Heart right ventricle (tissue), 16 donors: ENCODE measurements around the gene KCNJ18. TPM values are rescaled to one million over a fixed set of nuclear protein-coding genes. Genes with fewer than 3 reads are reported as not detected.
"Not testable (repeated sequence)": the region's sequence is repeated elsewhere in the genome, so short reads cannot be mapped to it uniquely, and the experiment has no call there.

Experiments used
- ATAC-seq, 8 donors: fragments of 200-7000 bp; cut with Tn5 transposase; one replicate each; pipeline ENCODE4 v1.9.1; 2020; ENCODE audit warnings: mild to moderate bottlenecking in 8 of 8, moderate library complexity in 8 of 8, moderate number of reproducible peaks in 1 of 8
- DNase-seq, 2 donors: peaks; one replicate each; pipeline ENCODE4 v3.0.0-alpha.2; 2020
- H3K27ac ChIP-seq, 10 donors: fragments of 200-600 bp; sonication (generic) in 2 of 10; one replicate each; pipeline versions ENCODE4 v1.5.0 to v1.8.0; 2020 to 2022; ENCODE audit warnings: mild to moderate bottlenecking in 3 of 10
- H3K27me3 ChIP-seq, 7 donors: fragments of 200-600 bp; one replicate each; pipeline ENCODE4 v1.8.0; 2021 to 2022; ENCODE audit warnings: mild to moderate bottlenecking in 2 of 7
- H3K36me3 ChIP-seq, 9 donors: fragments of 200-600 bp; sonication (generic) in 1 of 9; one replicate each; pipeline versions ENCODE4 v1.5.0 to v1.8.0; 2020 to 2022; ENCODE audit warnings: mild to moderate bottlenecking in 2 of 9
- H3K4me1 ChIP-seq, 9 donors: fragments of 200-600 bp; sonication (generic) in 1 of 9; one replicate each; pipeline versions ENCODE4 v1.5.0 to v1.8.0; 2020 to 2022; ENCODE audit warnings: mild to moderate bottlenecking in 4 of 9
- H3K4me3 ChIP-seq, 10 donors: fragments of 200-600 bp; sonication (generic) in 2 of 10; one replicate each; pipeline versions ENCODE4 v1.5.0 to v1.8.0; 2020 to 2022; ENCODE audit warnings: mild to moderate bottlenecking in 7 of 10, moderate library complexity in 2 of 10
- H3K9me3 ChIP-seq, 11 donors: fragments of 200-600 bp in 10 of 11; sonication (generic) in 2 of 11; one replicate each; pipeline versions ENCODE4 v1.5.0 to v1.8.0; 2013 to 2022; ENCODE audit warnings: mild to moderate bottlenecking in 2 of 11, control low read depth in 1 of 11, moderate library complexity in 1 of 11
- WGBS, 2 donors: extraction: QIAGEN DNeasy Blood & Tissue Kit; methylation state at CpG; one replicate each; pipeline ENCODE4 v1.1.7; 2013; ENCODE audit warnings: inconsistent platforms in 1 of 2; 5-methylcytosine and 5-hydroxymethylcytosine counted together
- intact Hi-C, 10 donors: fragments of 100-400 bp; cut with DNase I; formaldehyde crosslinking; loops; one replicate each; pipeline versions ENCODE4 v1.11.1 to v1.14.2; 2022
- polyA plus RNA-seq, 2 donors: library from polyadenylated mRNA; stranded (reverse); fragments of 200-250 nt; gene quantifications; one replicate each; pipeline ENCODE4 v1.2.3, GENCODE V29; 2013
- total RNA-seq, 10 donors: library from RNA; stranded (reverse); fragmentation: NEBNext Ultra II Directional in 3 of 10; extraction: Animal tissue kit (Norgen Biotek cat#: 25700) in 3 of 10; gene quantifications; one replicate each; pipeline versions ENCODE4 v1.2.1 to v1.2.4, GENCODE V29; 2021 to 2023
- donor health status: Arrhythmogenic right ventricular cardiomyopathy.
- donor health status: ischemic (EF 13 %, LVEDD 7.1; RV severe dilation, severe dysfunction).
- donor health status: healthy with polysubstance abuse.
- donor health status: DM: no; HTN: yes; CAD: no.
- donor health status: DM: no; HTN: no; CAD: no.
- donor health status: ischemic (EF 25% LVEDD 6.9; RV normal size, moderate dysfunction).
- donor health status: ischemic (EF 25% LVEDD 5.7; RV mildly dilated, moderate dysfunction).
- donor health status: healthy.
- donor health status: DM: yes; HTN: yes; CAD: no.
- donor health status: Ischemic cardiomyopathy.
- donor health status: ischemic (EF 35%, LVEDD 5.7; RV mildly dilated, moderate dysfunction).
- donor health status: nonischemic (EF 11% LVEDD 7.7; RV severe dilation, severe dysfunction).
- donor health status: DM: yes; HTN: yes; CAD: no.
- donor health status: PGD.
- donor health status: ischemic (EF 29% LVEDD 5.4; RV normal size, mild dysfunction).
- donor health status: nonischemic (EF 23%, LVEDD 6.1; RV moderate dilation, normal function).

KCNJ18 gene
- total and polyA plus RNA-seq, 12 donors, result not detected

DNA sequence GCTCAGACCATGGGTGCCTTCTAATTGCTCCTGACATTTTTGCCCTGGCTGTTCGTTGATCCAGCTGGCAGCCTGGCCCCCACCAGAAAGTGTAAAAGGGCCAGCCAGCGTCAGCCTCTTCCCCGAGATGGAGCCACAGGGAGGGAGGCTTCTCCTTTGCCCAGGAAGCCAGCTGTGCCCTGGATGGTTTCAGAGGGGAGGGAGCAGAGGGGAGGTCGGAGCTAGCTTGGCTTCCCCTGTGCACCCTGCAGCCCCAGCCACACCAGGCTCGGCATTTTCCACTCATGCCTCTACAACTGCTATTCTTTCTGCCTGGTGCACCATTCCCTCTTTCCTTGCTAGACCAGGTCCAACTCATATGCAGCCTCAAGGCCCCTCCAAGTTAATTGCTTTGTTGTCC lies 56.4 kb downstream of the KCNJ18 start:
- 44 to 51% methylated on average over 5 of the region's 5 CpGs for WGBS, 2 donors

DNA sequence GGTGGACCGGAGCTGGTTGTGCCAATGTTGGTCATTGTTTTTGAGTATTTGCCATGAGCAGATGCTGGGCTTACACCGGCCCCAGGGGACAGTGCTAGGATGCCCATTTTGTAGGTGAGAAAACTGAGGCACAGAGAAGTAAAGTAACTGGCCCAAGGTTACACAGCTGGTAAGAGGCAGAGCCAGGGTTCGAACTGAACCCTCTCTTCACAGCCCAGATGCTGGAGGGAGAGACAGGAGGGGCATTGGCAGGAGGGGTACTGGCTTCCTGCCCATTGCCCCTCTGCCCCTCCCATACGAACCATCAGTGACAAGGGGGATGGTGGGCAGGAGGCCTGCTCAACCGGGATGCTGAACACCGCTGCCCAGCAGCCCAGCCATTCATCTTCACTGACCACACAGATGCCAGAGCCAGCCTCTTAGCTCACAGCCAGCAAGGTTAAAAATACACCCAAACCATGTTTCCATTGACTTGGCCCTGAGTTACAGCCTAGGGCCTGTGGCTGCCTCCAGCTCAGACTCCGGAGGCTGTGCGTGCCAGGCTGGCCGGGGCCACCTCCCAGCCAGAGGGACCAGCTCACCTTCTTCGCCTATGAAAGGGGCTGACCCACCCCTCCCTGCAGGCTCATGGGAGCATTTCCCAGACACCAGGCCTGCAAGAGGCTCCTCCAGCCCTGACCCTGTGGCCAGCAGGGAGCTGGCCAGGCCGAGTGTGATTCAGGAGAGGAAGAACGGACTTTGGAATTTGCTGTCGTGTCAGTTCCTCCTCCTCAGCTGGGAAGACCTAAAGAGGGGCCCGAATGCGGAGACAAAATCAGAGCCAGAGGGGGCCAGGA lies 57.6 kb downstream of the KCNJ18 start:
- H3K36me3 ChIP-seq, H3K27me3 ChIP-seq, H3K4me3 ChIP-seq, H3K4me1 ChIP-seq, H3K9me3 ChIP-seq, intact Hi-C loops, H3K27ac ChIP-seq, DNase-seq: not testable (repeated sequence)
- peak in 4 of 8 donors; percentile 36 to 48 (median 42) for ATAC-seq
- 75 to 78% methylated on average over 14 to 15 of the region's 15 CpGs for WGBS, 2 donors

More for the DNA sequence above, 56.4 kb downstream of the KCNJ18 start:
- ATAC-seq, DNase-seq, H3K27me3 ChIP-seq, H3K27ac ChIP-seq, H3K4me1 ChIP-seq, intact Hi-C loops, H3K9me3 ChIP-seq, H3K4me3 ChIP-seq, H3K36me3 ChIP-seq: not testable (repeated sequence)

DNA sequence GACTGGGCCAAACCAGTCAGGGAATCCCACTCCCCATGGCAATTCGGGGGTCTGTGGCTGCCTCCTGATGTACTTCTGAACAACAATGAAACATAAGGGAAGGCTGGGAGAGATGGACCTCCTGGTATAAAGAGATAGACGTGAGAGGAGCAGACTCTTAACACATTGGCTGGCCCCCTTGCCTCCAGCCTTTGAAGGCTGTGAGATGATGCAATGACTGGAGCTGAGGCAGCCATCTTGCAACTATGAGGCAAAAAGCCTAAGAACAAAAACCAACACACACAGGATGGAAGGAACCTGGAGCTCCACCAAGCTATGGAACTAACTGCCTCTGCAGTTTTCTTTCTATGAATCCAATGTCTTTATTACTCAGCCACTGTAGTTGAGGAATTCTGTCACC lies 58.8 kb downstream of the KCNJ18 start:
- WGBS, 2 donors, result 40 to 50% methylated on average over 2 of the region's 2 CpGs
- H3K27ac ChIP-seq, H3K27me3 ChIP-seq, DNase-seq, H3K36me3 ChIP-seq, H3K4me3 ChIP-seq, H3K4me1 ChIP-seq, intact Hi-C loops, H3K9me3 ChIP-seq, ATAC-seq: not testable (repeated sequence)
